Activated naive CD4-positive, alpha-beta T cell treated with anti-CD3 and anti-CD28 coated beads for 36 hours (primary cell): Measurements from ENCODE around the gene PADI3. TPM values are rescaled to one million over a fixed set of nuclear protein-coding genes. Genes with fewer than 3 reads are reported as not detected.
"Not testable (repeated sequence)": the region's sequence is repeated elsewhere in the genome, so short reads cannot be mapped to it uniquely, and the experiment has no call there.

Experiments used
- CTCF ChIA-PET: fragments of 350-600 bp; sonication (Branson Sonifier 250); formaldehyde crosslinking; loops from one replicate; lab custom pipeline; 2021; ENCODE audit warnings: antibody characterized with exemption; lab: Charles Lee
- DNase-seq: peaks from one replicate; pipeline ENCODE4 v3.0.0-alpha.2; 2020
- H3K27ac Mint-ChIP-seq: one replicate; pipeline ENCODE4 v1.8.0; 2021; ENCODE audit warnings: mild to moderate bottlenecking, mixed read lengths
- H3K27me3 Mint-ChIP-seq: one replicate; pipeline ENCODE4 v1.8.0; 2021; ENCODE audit warnings: low read depth, mixed read lengths
- H3K36me3 Mint-ChIP-seq: one replicate; pipeline ENCODE4 v1.8.0; 2021; ENCODE audit warnings: low read depth, mixed read lengths
- H3K4me1 Mint-ChIP-seq: one replicate; pipeline ENCODE4 v1.8.0; 2021; ENCODE audit warnings: low read depth, mixed read lengths
- H3K4me3 Mint-ChIP-seq: one replicate; pipeline ENCODE4 v1.8.0; 2021; ENCODE audit warnings: mild to moderate bottlenecking, moderate library complexity, mixed read lengths
- H3K9me3 Mint-ChIP-seq: one replicate; pipeline ENCODE4 v1.8.0; 2021; ENCODE audit warnings: mixed read lengths
- intact Hi-C: fragments of 100-400 bp; cut with micrococcal nuclease; formaldehyde crosslinking; loops from one replicate; pipeline ENCODE4 v1.15.1; 2023
- total RNA-seq, 2 experiments: library from RNA; stranded (reverse); gene quantifications; one replicate each; pipeline ENCODE4 v1.2.3, GENCODE V29; 2021

PADI3 gene
- total RNA-seq, 2 experiments from 2014 or later, result not detected

DNA sequence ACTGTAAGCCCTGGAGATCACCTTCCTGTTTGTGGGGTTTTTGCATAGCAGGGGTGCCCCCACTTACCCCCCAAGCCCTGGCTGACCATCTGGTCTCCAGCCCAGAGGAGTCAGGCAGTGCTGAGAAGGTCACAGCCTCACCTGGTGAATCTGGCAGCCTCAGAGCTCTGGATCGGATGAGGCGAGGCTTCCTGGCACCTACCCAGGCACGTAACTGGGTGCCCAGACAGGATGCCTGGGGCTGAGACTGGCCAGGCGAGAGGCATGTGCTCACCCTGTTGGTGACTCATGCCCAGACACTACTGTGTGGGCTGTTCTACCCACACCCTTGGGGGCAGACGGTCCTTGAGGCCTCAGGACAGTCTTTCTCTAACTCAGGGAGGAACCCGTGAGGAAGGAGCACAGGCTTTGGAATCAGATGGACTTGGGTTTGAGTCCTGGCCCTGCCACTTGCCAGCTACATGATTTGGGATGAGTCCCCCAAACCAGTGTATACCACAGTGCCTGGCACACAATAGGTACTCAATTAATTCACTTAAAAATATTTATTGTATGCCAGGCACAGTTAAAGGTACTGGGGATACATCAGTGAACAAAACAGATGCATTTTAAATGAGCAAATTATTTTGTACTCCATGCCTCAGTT, 15.1 kb upstream of the PADI3 start:
- H3K4me1 Mint-ChIP-seq, result no peaks in the 10 kb centered on the region
- no peak overlapping the region for H3K4me3 Mint-ChIP-seq
- no peak for DNase-seq
- intact Hi-C loops, result loop anchor here (10.0 kb wide), 1 partner anchor 269 kb away; no protein-coding TSS in a partner anchor
- no peaks in the 10 kb centered on the region for H3K9me3 Mint-ChIP-seq
- CTCF ChIA-PET, result interaction anchor here (9.2 kb wide), 1 partner anchor 106 kb away, joined by 109 read pairs; no protein-coding TSS in a partner anchor
- no peak overlapping the region for H3K27ac Mint-ChIP-seq
- no peaks in the 10 kb centered on the region for H3K36me3 Mint-ChIP-seq
- H3K27me3 Mint-ChIP-seq, result no peaks in the 10 kb centered on the region

DNA sequence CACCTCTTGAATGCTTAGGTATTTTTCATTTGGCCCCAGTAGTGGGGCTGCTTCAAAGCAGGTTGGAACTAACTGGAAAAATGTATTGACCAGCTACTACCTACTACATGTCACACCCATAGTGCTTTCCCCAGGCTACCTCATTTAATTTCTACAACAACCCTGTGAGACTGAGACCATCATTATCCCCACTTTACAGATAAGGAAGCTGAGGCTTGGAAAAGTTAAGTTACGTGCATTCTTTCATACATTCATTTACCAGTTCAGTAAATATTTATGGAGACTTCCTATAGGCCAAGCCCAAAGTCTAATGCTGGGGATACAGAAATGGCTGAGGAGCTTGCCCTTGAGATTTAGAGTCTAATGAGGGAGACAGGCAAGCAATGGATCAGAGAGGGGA, 14.5 kb upstream of the PADI3 start:
- H3K36me3 Mint-ChIP-seq, result no peaks in the 10 kb centered on the region
- H3K9me3 Mint-ChIP-seq, result no peaks in the 10 kb centered on the region
- intact Hi-C loops, result loop anchor here (10.0 kb wide), 1 partner anchor 270 kb away; no protein-coding TSS in a partner anchor
- DNase-seq, result no peak
- no peaks in the 10 kb centered on the region for H3K27me3 Mint-ChIP-seq
- no peak overlapping the region for H3K27ac Mint-ChIP-seq
- no peak overlapping the region for H3K4me3 Mint-ChIP-seq
- CTCF ChIA-PET, result interaction anchor here (9.2 kb wide), 1 partner anchor 107 kb away, joined by 109 read pairs; no protein-coding TSS in a partner anchor
- no peaks in the 10 kb centered on the region for H3K4me1 Mint-ChIP-seq

DNA sequence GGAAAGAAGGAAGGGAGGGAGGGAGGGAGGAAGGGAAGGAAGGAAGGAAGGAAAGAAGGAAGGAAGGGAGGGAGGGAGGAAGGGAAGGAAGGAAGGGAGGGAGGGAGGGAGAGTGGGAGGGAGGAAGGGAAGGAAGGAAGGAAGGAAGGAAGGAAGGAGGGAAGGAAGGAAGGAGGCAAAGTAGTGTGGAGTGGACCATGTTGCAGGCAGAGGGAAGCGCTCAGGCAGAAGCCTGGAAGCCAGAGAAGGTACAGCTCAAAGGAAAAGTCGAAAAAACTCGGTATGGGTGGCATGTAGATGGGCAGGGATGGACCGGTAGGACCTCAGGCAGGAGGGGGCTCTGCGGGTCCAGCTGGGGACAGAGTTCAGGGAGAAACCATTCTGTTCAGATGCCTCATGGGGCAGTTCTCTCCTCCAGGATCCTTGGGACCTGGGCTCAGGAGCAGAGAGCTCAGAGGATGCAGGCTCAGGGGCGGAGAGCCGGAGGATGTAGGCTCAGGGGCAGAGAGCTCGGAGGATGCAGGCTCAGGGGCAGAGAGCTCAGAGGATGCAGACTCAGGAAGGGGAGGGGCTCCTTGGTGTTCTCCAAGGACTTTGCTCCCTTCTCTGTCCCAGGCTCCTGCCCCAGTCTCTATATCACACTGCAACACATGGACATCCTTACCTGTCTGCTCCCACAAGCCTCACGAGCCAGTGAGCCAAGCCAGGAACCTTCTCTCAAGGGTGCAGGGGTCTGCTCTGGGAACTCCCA, 13.6 kb upstream of the PADI3 start:
- no peaks in the 10 kb centered on the region for H3K36me3 Mint-ChIP-seq
- intact Hi-C loops, result loop anchor here (10.0 kb wide), 1 partner anchor 271 kb away; no protein-coding TSS in a partner anchor

DNA sequence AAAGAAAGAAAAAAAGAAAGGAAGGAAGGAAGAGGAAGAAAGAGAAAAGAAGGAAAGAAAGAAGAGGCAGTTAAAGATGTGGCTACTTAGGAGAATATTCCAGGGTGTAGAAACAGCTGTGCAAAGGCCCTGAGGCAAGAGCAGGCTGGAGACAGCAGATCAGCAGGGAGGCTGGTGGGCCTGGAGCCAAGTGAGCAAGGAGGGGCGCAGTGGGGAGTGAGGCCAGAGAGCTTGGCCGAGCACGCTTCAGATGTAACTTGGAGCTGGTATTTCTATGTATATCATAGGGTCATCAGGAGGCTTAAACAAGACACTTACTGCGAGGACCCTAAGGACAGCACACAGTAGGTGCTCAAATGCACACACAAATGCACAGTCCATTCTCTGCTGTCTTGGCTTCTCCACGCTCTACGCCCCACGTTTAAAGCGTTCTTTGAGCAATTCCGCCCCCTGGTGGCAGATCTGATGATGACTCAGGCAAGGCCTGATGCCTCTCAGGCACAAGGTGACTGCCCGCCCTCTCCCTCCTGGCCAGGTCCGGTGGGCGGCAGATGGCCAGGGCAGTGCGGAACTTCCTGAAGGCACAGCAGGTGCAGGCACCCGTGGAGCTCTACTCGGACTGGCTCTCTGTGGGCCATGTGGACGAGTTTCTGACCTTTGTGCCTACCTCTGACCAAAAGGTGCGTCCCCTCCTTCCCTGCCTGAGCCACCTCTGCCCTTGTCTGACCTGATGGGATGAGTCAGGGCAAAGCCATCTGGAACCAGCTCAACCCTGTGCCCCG, 11.9 kb upstream of the PADI3 start:
- Mint-ChIP-seq H3K27ac (no peak overlapping the region), H3K4me3 (no peak overlapping the region), H3K27me3 (no peaks in the 10 kb centered on the region), H3K4me1 (no peaks in the 10 kb centered on the region), H3K36me3 (no peaks in the 10 kb centered on the region), H3K9me3 (no peaks in the 10 kb centered on the region)
- peak; percentile 96 for DNase-seq
- intact Hi-C loops, result loop anchor here (1.0 to 10.0 kb wide), 4 partner anchors 99 to 272 kb away; no protein-coding TSS in a partner anchor
- CTCF ChIA-PET, result interaction anchor here (0.6 to 9.2 kb wide), 21 partner anchors 8 to 247 kb away, joined by 3 to 109 read pairs (median 4); no protein-coding TSS in a partner anchor

More for the DNA sequence above, 13.6 kb upstream of the PADI3 start:
- no peaks in the 10 kb centered on the region for H3K4me1 Mint-ChIP-seq
- H3K9me3 Mint-ChIP-seq, result no peaks in the 10 kb centered on the region
- H3K27me3 Mint-ChIP-seq, result no peaks in the 10 kb centered on the region
- DNase-seq, result no peak
- H3K4me3 Mint-ChIP-seq, result no peak overlapping the region
- CTCF ChIA-PET, result interaction anchor here (0.6 to 9.2 kb wide), 3 partner anchors 34 to 172 kb away, joined by 3 to 109 read pairs (median 4); no protein-coding TSS in a partner anchor
- no peak overlapping the region for H3K27ac Mint-ChIP-seq

DNA sequence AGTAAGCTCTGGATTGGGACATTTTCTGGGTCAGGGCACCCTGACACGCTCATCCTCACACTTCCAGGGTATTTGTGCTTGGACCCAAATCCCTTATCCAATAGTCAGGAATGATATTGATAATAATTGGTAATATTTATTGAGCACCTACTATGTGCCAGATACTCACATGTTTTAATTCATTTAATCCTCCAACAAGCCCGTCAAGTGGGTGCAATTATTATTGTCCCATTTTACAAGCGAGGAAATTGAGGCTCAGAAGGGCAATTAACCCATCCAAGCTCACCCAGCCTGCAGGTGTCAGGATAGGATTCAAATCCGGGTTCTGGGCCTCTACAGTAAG, 11.4 kb upstream of the PADI3 start:
- H3K4me1 Mint-ChIP-seq, result no peaks in the 10 kb centered on the region
- CTCF ChIA-PET, result interaction anchor here (0.6 to 9.2 kb wide), 14 partner anchors 8 to 247 kb away, joined by 3 to 109 read pairs (median 4); no protein-coding TSS in a partner anchor
- no peak overlapping the region for H3K27ac Mint-ChIP-seq
- H3K36me3 Mint-ChIP-seq, result no peaks in the 10 kb centered on the region
- intact Hi-C loops, result loop anchor here (1.0 to 10.0 kb wide), 4 partner anchors 99 to 273 kb away; no protein-coding TSS in a partner anchor
- DNase-seq, result no peak
- H3K4me3 Mint-ChIP-seq, result no peak overlapping the region
- H3K9me3 Mint-ChIP-seq, result no peaks in the 10 kb centered on the region
- no peaks in the 10 kb centered on the region for H3K27me3 Mint-ChIP-seq

DNA sequence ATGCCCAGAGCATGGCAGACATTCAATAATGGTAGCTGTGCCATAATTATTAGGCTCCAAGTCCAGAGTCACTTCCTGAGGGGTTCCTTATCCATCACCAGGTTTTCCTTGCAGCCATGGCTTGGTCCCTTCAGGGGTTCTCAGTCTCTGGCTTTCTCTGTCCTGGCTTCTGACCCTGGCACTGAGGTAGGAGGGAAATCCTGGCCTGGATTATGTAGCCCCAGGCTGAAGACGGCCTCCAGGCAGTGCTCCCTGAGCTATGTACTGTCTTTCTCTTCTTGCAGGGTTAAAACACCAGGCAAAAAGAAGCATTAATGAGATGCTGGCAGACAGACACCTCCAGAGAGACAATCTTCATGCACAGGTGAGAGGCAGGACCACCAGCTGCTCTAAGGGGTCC, 9.5 kb upstream of the PADI3 start:
- CTCF ChIA-PET, result interaction anchor here (9.2 kb wide), 1 partner anchor 112 kb away, joined by 109 read pairs; no protein-coding TSS in a partner anchor
- intact Hi-C loops, result loop anchor here (10.0 kb wide), 1 partner anchor 275 kb away; no protein-coding TSS in a partner anchor
- H3K27me3 Mint-ChIP-seq, result no peaks in the 10 kb centered on the region
- no peaks in the 10 kb centered on the region for H3K36me3 Mint-ChIP-seq
- H3K9me3 Mint-ChIP-seq, result no peaks in the 10 kb centered on the region
- H3K4me1 Mint-ChIP-seq, result no peaks in the 10 kb centered on the region
- no peak overlapping the region for H3K4me3 Mint-ChIP-seq
- peak; percentile 25 for DNase-seq
- H3K27ac Mint-ChIP-seq, result no peak overlapping the region

DNA sequence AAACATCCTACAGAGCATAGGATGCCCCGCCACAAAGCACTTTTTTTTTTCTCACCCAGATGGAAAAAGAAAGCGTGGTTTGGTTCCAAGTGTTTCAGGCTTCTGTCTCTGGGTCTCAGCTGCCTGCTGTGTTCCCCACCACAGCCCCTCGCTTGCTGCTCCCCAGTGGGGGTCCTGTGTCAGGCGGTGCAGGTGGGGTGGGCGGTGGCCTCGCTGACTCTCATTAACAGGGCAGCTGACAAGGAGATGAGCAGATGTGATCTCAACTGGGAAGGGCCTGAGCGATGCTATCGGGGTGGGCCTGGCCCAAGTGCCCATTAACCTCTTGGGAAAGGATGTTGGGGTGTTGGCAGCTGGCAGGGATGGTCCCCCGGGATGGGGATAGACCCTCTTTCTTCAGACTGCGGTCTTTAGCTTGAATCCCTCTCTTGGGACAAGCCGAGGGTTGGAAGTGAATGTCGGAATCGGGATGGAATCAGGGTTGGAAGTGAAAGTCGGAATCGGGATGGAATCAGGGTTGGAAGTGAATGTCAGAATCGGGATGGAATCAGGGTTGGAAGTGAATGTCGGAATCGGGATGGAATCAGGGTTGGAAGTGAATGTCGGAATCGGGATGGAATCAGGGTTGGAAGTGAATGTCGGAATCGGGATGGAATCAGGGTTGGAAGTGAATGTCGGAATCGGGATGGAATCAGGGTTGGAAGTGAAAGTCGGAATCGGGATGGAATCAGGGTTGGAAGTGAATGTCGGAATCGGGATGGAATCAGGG, 7.7 kb upstream of the PADI3 start:
- not testable (repeated sequence) for H3K9me3 Mint-ChIP-seq, DNase-seq

DNA sequence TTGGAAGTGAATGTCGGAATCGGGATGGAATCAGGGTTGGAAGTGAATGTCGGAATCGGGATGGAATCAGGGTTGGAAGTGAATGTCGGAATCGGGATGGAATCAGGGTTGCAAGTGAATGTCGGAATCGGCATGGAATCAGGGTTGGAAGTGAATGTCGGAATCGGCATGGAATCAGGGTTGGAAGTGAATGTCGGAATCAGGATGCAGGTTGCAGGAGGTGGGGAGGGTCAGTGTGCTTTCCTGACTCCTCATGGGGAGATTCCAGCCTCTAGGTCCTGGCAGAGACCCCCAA, 7.2 kb upstream of the PADI3 start:
- H3K9me3 Mint-ChIP-seq, H3K4me1 Mint-ChIP-seq, intact Hi-C loops, H3K4me3 Mint-ChIP-seq, CTCF ChIA-PET, H3K27ac Mint-ChIP-seq, H3K27me3 Mint-ChIP-seq, H3K36me3 Mint-ChIP-seq, DNase-seq: not testable (repeated sequence)

More for the DNA sequence above, 7.7 kb upstream of the PADI3 start:
- intact Hi-C loops, H3K36me3 Mint-ChIP-seq, H3K4me1 Mint-ChIP-seq, H3K27me3 Mint-ChIP-seq, H3K4me3 Mint-ChIP-seq, H3K27ac Mint-ChIP-seq: not testable (repeated sequence)
- CTCF ChIA-PET, result interaction anchor here (9.2 kb wide), 1 partner anchor 114 kb away, joined by 109 read pairs; no protein-coding TSS in a partner anchor

DNA sequence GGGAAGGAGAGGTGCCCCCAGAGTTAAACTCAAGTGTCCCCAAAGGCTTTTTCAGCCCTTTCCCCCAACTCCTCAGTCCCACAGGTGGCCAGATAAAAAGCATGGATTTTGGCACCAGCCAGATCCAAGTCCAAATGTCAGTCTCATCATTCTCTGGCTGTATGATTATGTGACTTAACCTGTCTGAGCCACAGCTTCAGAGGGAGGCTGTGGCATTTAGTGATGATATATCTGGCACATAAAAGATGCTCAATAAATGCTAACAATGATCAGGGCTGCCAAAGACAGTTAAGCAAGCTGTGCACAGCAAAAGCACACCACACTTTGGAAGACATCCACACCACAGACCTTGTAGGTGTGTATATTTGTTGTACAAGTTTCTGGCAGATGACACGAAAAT, 5.6 kb upstream of the PADI3 start:
- no peak overlapping the region for H3K27ac Mint-ChIP-seq
- H3K9me3 Mint-ChIP-seq, result no peaks in the 10 kb centered on the region
- H3K4me3 Mint-ChIP-seq, result no peak overlapping the region
- H3K36me3 Mint-ChIP-seq, result no peaks in the 10 kb centered on the region
- intact Hi-C loops, result no loop called here
- no peaks in the 10 kb centered on the region for H3K4me1 Mint-ChIP-seq
- H3K27me3 Mint-ChIP-seq, result no peaks in the 10 kb centered on the region
- DNase-seq, result no peak
- CTCF ChIA-PET, result no interaction called here

DNA sequence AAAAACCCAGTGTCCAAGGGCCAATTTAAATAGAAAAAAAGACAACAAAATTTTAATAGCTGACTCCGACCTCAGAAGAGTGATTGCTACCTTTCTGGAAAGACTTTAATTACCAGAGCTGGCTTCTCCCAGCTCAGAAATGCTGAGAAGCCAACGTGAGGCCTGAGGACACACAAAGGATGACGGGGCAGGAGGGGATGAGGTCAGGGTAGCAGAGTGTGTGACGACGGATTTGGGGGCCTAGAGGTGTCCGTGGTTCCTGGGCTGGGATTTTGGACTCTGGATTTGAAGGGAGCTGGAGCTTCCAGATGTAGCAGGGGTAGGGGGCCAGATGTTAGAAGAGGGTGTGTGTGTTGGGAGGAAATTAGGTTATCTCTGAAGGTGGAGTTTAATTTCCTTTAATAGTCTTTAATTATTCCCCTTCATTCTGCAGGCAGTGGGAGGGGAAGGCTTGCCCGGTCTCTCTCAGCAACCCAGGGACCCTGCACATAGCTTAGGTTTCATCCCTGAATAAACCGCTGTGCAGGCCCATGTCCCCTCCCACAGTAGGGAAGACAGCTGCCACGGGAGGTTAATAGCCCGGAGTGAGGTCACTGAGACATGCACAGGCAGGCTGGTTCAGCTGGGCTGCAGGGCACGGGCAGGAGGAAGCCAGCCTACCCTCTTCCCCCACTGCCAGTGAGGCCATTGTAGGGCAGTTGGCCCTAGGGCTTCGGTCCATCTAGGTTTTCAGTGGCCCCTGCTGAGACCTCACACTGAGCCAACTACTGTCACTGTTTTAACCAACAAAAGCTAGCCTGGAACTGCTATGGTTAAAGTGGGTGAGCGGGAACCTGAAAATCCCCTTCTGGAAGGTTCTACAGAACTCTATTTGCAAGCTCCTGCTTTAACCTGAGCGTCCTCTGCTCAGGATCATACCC, 3.8 kb upstream of the PADI3 start:
- Mint-ChIP-seq H3K9me3 (no peaks in the 10 kb centered on the region), H3K4me1 (no peaks in the 10 kb centered on the region), H3K4me3 (no peak overlapping the region), H3K27me3 (no peaks in the 10 kb centered on the region), H3K36me3 (no peaks in the 10 kb centered on the region), H3K27ac (no peak overlapping the region)
- intact Hi-C loops, result no loop called here
- CTCF ChIA-PET, result interaction anchor here (0.6 to 1.7 kb wide), 2 partner anchors 8 to 123 kb away, joined by 3 read pairs; no protein-coding TSS in a partner anchor
- no peak for DNase-seq
